H4 (cell line): ENCODE measurements around the gene CCNL2. TPM values are rescaled to one million over a fixed set of nuclear protein-coding genes. Genes with fewer than 3 reads are reported as not detected.
"Not testable (repeated sequence)": the region's sequence is repeated elsewhere in the genome, so short reads cannot be mapped to it uniquely, and the experiment has no call there.

Experiments
- DNase-seq: peaks from one replicate; pipeline ENCODE4 v3.0.0-alpha.2; 2015; ENCODE audit warnings: low spot score
- total RNA-seq: library from RNA; depleted of rRNA; stranded (reverse); fragments of >200 nt; shearing (Covaris generic); gene quantifications from 2 replicates; pipeline ENCODE4 v1.2.3, GENCODE V29; 2014

CCNL2 gene
- total RNA-seq, 1 experiment from 2014 or later, result 49.4 TPM

DNA sequence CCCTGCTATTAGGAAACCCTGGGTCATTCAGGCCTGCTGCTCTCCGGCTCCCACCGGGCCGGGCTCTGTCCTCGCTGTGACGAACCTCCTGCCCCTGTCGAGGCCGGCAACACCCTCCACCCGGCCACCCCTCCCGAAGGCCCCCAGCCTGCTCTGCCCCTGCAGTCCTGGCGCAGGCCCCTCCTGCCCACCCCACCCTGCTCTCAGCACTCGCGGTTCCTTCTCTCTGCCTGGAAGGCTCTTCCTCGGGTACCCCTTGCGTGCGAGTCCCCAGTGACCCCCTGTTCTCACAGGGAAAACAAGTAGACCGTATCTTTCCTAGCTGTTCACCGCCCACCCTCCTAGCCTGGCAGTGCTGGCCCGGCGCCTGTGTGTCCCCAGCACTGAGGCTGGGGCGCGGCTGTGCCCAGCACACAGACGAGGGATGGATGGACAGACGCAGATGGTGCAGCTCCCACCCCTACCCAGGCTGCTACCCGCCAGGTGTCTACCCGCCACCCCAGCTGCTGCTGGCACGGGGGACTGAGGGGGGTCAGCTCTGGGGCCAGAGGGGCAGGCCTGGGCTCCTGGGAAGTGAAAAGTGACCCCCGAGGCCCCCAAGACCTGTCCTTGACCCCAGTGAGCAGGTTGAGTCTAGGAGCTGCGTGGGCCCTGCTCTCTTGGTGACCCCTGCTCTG is 33.3 kb upstream of the CCNL2 start:
- no peak for DNase-seq

DNA sequence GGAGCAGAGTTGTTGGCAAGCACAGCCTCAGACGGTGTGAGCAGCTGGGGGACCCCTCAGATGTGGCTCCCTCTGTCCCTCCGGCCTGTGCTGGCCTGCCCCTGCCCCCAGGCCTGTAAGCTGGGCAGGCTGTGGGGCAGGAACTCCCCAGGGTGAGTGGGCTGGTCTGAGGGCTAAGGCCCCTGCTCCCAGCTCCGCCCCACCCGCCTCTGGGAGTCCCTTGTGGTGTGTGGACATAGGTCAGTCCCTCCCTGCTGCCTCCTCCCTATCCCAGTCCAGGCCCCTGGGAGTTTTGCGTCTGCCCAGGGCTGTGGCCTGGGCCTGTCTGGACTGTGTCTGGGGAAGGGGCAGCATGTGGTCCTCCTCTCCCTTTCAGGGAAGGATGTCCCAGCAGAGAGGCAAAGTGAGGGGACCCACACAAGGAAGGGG is 32.7 kb upstream of the CCNL2 start:
- no peak for DNase-seq

DNA sequence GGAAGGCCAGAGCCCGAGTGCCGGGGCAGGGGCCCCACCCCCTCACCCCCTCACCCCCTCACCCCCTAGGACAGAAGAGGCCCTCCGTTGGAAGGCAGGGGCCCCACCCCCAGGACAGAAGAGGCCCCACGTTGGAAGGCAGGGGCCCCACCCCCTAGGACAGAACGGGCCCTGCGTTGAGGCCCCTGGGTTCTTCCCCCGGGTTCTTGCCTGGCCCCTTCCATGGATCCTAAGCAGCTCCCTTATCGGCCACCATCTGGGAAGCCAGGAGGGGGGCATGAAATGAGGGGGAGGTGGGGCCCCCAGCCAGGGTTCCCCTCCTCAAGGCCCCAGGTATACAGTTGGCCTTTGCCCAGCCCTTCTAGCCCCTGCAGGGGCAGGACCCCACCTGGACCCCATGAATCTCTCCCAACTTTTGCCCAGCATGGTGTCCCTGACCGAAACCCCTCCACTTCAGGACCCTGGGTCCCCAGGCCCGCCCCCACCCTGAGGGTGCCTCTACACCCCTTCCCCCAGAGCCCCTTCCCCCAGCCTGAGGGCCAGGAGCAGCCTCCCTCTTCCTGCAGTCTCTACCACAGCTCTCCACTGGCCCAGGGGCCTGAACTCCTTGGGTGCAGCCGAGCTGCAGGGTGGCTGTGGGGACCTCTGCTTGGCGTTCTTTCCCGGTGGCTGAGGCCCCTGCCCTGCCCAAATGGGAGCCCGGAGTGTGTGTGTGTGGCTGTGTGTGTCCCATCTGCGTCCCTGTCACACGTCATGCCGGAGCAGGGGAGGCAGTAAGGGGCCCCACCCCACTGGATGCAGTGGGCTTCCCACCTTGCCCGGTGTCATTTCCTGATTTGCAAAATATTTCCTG is 32.1 kb upstream of the CCNL2 start:
- DNase-seq, result no peak

GRCh38 chr1:1430114-1430982 is 31.2 kb upstream of the CCNL2 start:
- no peak for DNase-seq

GRCh38 chr1:1429671-1430073 is 30.5 kb upstream of the CCNL2 start:
- DNase-seq, result no peak

- DNase-seq, result not testable (repeated sequence)
Measured at GRCh38 chr1:1428967-1429366, 29.8 kb upstream of the CCNL2 start.

GRCh38 chr1:1428174-1428573 is 29.0 kb upstream of the CCNL2 start:
- no peak for DNase-seq

DNA sequence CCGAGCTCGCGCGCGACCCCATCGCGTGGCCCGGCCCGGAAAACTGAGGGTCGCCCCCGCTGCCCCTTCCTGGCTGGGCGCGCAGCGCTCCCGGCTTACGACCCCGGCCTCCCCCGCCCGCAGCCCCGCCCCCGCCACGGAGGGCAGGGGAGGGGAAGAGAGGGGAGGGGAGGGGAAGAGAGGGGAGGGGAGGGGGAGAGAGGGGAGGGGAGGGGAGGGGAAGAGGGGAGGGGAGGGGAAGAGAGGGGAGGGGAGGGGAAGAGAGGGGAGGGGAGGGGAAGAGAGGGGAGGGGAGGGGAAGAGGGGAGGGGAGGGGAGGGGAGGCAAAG is 28.6 kb upstream of the CCNL2 start:
- no peak for DNase-seq

GRCh38 chr1:1427106-1427819 is 28.1 kb upstream of the CCNL2 start:
- no peak for DNase-seq

GRCh38 chr1:1426496-1427105 is 27.5 kb upstream of the CCNL2 start:
- DNase-seq, result no peak

GRCh38 chr1:1425753-1426495 is 26.8 kb upstream of the CCNL2 start:
- DNase-seq, result no peak

DNA sequence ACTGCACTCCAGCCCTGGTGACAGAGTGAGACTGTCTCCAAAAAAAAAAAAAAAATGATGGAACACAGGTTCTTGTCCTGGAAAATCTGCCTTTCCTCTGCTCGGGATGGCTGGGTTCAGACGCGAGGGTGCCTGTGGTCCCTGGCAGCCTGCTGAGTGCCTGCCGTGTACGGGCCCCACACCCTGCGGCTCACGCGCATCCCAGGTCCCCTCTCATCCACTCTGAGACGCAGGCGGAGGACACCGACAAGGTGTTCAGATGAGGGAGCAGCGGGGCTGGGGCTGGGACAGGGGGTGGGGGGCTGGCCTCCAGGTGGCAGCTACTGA is 26.3 kb upstream of the CCNL2 start:
- no peak for DNase-seq

- DNase-seq, result no peak
Measured at GRCh38 chr1:1424707-1425106, 25.6 kb upstream of the CCNL2 start.

DNA sequence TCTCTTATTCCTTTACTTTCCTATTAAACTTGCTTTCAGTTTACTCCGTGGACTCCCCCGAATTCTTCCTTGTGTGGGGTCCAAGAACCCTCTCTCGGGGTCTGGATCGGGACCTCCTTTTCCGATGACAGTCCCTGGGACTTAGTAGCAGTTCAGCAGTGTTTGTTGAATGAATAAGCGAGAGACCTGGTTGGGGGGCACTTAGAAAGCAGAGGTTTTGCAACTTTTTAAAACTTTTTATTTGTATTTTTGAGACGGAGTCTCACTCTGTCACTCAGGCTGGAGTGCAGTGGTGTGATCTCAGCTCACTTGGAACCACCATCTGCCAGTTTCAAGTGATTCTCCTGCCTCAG is 24.1 kb upstream of the CCNL2 start:
- DNase-seq, result no peak

- no peak for DNase-seq
Measured at GRCh38 chr1:1422465-1423244, 23.5 kb upstream of the CCNL2 start.

- no peak for DNase-seq
Measured at GRCh38 chr1:1421907-1422464, 22.9 kb upstream of the CCNL2 start.

DNA sequence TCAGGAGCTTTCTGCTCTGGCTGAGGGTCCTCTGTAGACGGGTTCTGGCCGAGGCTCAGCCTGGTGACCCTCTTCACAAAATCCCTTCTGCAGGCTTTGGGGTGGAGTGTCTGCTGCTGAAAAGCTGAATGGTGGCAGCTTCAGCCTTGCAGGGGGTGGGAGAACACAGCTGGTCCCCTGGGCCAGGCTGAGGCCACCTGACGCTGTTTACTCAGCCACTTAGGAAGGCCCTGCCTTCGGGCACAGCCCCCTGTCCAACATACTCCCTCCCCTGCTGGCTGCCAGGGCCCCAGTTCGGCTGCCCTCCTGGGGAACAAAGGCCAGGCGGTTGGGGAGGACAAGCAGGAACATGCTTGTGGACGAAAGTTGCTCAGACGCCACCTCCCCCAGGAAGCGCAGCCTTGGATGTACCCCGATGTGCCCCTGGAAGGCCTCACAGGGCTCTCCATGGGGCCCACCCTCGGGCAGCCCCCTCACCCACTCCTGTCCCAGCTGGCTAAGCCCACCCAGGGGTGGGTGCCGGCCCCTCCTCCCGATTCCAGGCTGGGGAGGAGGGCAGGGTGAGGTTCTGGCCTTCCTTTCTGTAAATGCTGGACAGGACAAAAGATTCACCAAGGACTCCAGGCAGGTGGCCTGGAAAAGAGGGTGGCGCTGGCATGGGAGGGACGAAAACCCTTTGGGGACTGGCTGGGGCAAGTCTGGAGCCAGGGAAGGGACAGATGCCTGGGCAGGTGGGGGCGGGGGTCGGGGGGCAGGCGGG is 22.2 kb upstream of the CCNL2 start, which contains the start of gene ANKRD65:
ANKRD65 (minus strand) TSS at position 130 of the 760 bp plus-strand sequence. CDS start 271 bp downstream, outside the sequence.
- DNase-seq, result no peak

DNA sequence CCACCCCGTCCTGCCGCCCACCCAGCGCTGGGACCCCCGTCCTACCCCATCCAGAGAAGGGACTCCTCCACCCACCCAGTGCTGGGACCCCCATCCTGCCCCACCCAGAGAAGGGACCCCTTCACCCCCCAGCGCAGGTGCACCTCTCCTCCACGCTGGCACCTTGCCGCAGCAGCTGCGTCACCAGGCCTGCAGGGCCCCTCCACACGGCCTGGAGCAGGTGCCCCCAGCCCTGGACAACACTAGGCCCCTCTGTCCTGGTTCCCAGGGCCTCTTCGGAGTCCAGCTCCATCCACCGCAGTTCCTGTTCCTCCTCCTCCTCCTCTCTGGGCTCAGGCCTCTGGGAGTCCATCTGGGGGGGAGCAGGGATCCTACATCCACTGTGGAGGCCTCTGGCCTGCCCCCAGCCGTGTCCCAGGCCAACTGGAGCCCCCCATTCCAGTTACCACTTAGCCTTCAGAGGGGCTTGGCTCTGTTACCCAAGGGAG is 21.6 kb upstream of the CCNL2 start:
- DNase-seq, result no peak
